Right lobe of liver (tissue), 4 donors: ENCODE results near the gene SIGLEC1.

Source experiments
- POLR2A ChIP-seq: fragments of 450-650 bp; IDR thresholded peaks from one replicate; pipeline ENCODE4 v1.6.1; 2017; ENCODE audit warnings: antibody characterized with exemption, mild to moderate bottlenecking
- TF ChIP-seq, protein P1 (sequence below), 4 donors: fragments of 200-600 bp in 3 of 4; fragments of 450-650 bp in 1 of 4; IDR thresholded peaks; one replicate each; pipeline versions ENCODE4 v1.5.1 to v1.8.0; 2016 to 2022; ENCODE audit warnings: antibody characterized with exemption in 4 of 4, mild to moderate bottlenecking in 2 of 4
- donor health status: DM: no; HTN: no; CAD: no.
- donor health status: DM: no; HTN: no; CAD: no.
- donor health status: DM: no; HTN: yes; CAD: no.

GRCh38 chr20:3749689-3750531 is 37.5 kb upstream of the SIGLEC1 start:
- TF ChIP-seq POLR2A, result no peak
- TF ChIP-seq, protein P1, sequence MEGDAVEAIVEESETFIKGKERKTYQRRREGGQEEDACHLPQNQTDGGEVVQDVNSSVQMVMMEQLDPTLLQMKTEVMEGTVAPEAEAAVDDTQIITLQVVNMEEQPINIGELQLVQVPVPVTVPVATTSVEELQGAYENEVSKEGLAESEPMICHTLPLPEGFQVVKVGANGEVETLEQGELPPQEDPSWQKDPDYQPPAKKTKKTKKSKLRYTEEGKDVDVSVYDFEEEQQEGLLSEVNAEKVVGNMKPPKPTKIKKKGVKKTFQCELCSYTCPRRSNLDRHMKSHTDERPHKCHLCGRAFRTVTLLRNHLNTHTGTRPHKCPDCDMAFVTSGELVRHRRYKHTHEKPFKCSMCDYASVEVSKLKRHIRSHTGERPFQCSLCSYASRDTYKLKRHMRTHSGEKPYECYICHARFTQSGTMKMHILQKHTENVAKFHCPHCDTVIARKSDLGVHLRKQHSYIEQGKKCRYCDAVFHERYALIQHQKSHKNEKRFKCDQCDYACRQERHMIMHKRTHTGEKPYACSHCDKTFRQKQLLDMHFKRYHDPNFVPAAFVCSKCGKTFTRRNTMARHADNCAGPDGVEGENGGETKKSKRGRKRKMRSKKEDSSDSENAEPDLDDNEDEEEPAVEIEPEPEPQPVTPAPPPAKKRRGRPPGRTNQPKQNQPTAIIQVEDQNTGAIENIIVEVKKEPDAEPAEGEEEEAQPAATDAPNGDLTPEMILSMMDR (IDR thresholded peaks at IDR 0.05), result peak; percentile 45 to 78 (median 55)
